ENCODE measurements around the gene ATP5F1E. TPM values are rescaled to one million over a fixed set of nuclear protein-coding genes. Genes with fewer than 3 reads are reported as not detected.

Gene ATP5F1E
- total RNA-seq, 1 experiment from 2014 or later = 181 TPM

- Histone ChIP-seq H3K4me3 (ENCODE audit: low read depth, low read length) (no peak overlapping the region), H3K9me3 (no peaks in the 10 kb centered on the region), H3K36me3 (ENCODE audit: control insufficient read depth, insufficient read depth, low read length) (no peaks in the 10 kb centered on the region), H3K27me3 (replicated peaks; ENCODE audit: control insufficient read depth, insufficient read depth, low read length) (peaks cover 4% of the 10 kb centered on the region; the same call in 1 of the 2 replicates), H3K4me1 (no peaks in the 10 kb centered on the region)
- H3K4me3 Mint-ChIP-seq (ENCODE audit: unreplicated experiment) = no peak overlapping the region
- POLR2A ChIA-PET = interaction anchor here (1.1 kb wide), 1 partner anchor 93 kb away, joined by 3 read pairs; the partner anchor contains the start of gene NELFCD
- CTCF ChIA-PET = interaction anchor here (1.2 kb wide), 1 partner anchor 14 kb away, joined by 4 read pairs; no protein-coding TSS in a partner anchor
- intact Hi-C loops (cut with micrococcal nuclease; ENCODE audit: unreplicated experiment) = no loop called here
- no peaks in the 10 kb centered on the region for H3K4me1 Mint-ChIP-seq (ENCODE audit: low read depth, unreplicated experiment)
- no peak overlapping the region for H3K27ac Mint-ChIP-seq (ENCODE audit: unreplicated experiment)
- TF ChIP-seq CTCF (IDR thresholded peaks at IDR 0.05; ENCODE audit: insufficient read depth in 1 of 2, low read depth in 1 of 2, low read length in 1 of 2, severe bottlenecking in 1 of 2, unreplicated experiment in 1 of 2) = no peak
- no peaks in the 10 kb centered on the region for H3K36me3 Mint-ChIP-seq (ENCODE audit: insufficient read depth, unreplicated experiment)
- H3K27me3 Mint-ChIP-seq (ENCODE audit: insufficient read depth, unreplicated experiment) = peaks cover 38% of the 10 kb centered on the region
- BruUV-seq (replicated peaks) = no TSS peak
- no peaks in the 10 kb centered on the region for H3K9me3 Mint-ChIP-seq (ENCODE audit: unreplicated experiment)
- DNase-seq = no peak
These were observed 41.4 kb upstream of the ATP5F1E start for GRCh38 chr20:59073582-59073981.

GRCh38 chr20:59071216-59071615 is 39.1 kb upstream of the ATP5F1E start:
- Mint-ChIP-seq H3K36me3 (ENCODE audit: insufficient read depth, unreplicated experiment) (no peaks in the 10 kb centered on the region), H3K4me1 (ENCODE audit: low read depth, unreplicated experiment) (no peaks in the 10 kb centered on the region), H3K27me3 (ENCODE audit: insufficient read depth, unreplicated experiment) (peaks cover 36% of the 10 kb centered on the region), H3K4me3 (ENCODE audit: unreplicated experiment) (no peak overlapping the region), H3K9me3 (ENCODE audit: unreplicated experiment) (no peaks in the 10 kb centered on the region), H3K27ac (ENCODE audit: unreplicated experiment) (no peak overlapping the region)
- intact Hi-C loops (cut with micrococcal nuclease; ENCODE audit: unreplicated experiment) = no loop called here
- Histone ChIP-seq H3K9me3 (no peaks in the 10 kb centered on the region), H3K4me1 (no peaks in the 10 kb centered on the region), H3K36me3 (ENCODE audit: control insufficient read depth, insufficient read depth, low read length) (no peaks in the 10 kb centered on the region), H3K4me3 (ENCODE audit: low read depth, low read length) (no peak overlapping the region), H3K27me3 (replicated peaks; ENCODE audit: control insufficient read depth, insufficient read depth, low read length) (peaks cover 4% of the 10 kb centered on the region; the same call in 1 of the 2 replicates)
- no peak for TF ChIP-seq CTCF (IDR thresholded peaks at IDR 0.05; ENCODE audit: insufficient read depth in 1 of 2, low read depth in 1 of 2, low read length in 1 of 2, severe bottlenecking in 1 of 2, unreplicated experiment in 1 of 2)
- CTCF ChIA-PET = no interaction called here
- no peak for DNase-seq
- no TSS peak for BruUV-seq (replicated peaks)
- POLR2A ChIA-PET = interaction anchor here (0.6 to 0.7 kb wide), 2 partner anchors 12 to 37 kb away, joined by 3 to 11 read pairs; no protein-coding TSS in a partner anchor

- ChIA-PET CTCF (no interaction called here), POLR2A (no interaction called here)
- no peak overlapping the region for H3K4me3 Mint-ChIP-seq (ENCODE audit: unreplicated experiment)
- no peak overlapping the region for H3K27ac Mint-ChIP-seq (ENCODE audit: unreplicated experiment)
- H3K9me3 Mint-ChIP-seq (ENCODE audit: unreplicated experiment) = no peaks in the 10 kb centered on the region
- Histone ChIP-seq H3K4me3 (ENCODE audit: low read depth, low read length) (no peak overlapping the region), H3K27me3 (replicated peaks; ENCODE audit: control insufficient read depth, insufficient read depth, low read length) (peaks cover 2% of the 10 kb centered on the region; the same call in 1 of the 2 replicates), H3K36me3 (ENCODE audit: control insufficient read depth, insufficient read depth, low read length) (no peaks in the 10 kb centered on the region), H3K4me1 (no peaks in the 10 kb centered on the region), H3K9me3 (no peaks in the 10 kb centered on the region)
- H3K4me1 Mint-ChIP-seq (ENCODE audit: low read depth, unreplicated experiment) = no peaks in the 10 kb centered on the region
- intact Hi-C loops (cut with micrococcal nuclease; ENCODE audit: unreplicated experiment) = no loop called here
- BruUV-seq (replicated peaks) = no TSS peak
- peaks cover 21% of the 10 kb centered on the region for H3K27me3 Mint-ChIP-seq (ENCODE audit: insufficient read depth, unreplicated experiment)
- no peak for DNase-seq
- no peaks in the 10 kb centered on the region for H3K36me3 Mint-ChIP-seq (ENCODE audit: insufficient read depth, unreplicated experiment)
- TF ChIP-seq CTCF (IDR thresholded peaks at IDR 0.05; ENCODE audit: insufficient read depth in 1 of 2, low read depth in 1 of 2, low read length in 1 of 2, severe bottlenecking in 1 of 2, unreplicated experiment in 1 of 2) = no peak
These were observed 36.9 kb upstream of the ATP5F1E start for GRCh38 chr20:59069026-59069425.

All from Caco-2 (cell line).